SK-N-DZ (cell line): Measurements from ENCODE around the gene REXO4. TPM values are rescaled to one million over a fixed set of nuclear protein-coding genes. Genes with fewer than 3 reads are reported as not detected.

Experiments
- DNase-seq: peaks from one replicate; pipeline ENCODE4 v3.0.0-alpha.2; 2015; ENCODE audit warnings: low spot score
- polyA plus RNA-seq, 2 experiments: library from polyadenylated mRNA; depleted of rRNA; stranded (reverse); fragments of >200 nt; gene quantifications; 2 replicates each; pipeline ENCODE4 v1.2.3, GENCODE V29; 2014

Gene REXO4, protein sequence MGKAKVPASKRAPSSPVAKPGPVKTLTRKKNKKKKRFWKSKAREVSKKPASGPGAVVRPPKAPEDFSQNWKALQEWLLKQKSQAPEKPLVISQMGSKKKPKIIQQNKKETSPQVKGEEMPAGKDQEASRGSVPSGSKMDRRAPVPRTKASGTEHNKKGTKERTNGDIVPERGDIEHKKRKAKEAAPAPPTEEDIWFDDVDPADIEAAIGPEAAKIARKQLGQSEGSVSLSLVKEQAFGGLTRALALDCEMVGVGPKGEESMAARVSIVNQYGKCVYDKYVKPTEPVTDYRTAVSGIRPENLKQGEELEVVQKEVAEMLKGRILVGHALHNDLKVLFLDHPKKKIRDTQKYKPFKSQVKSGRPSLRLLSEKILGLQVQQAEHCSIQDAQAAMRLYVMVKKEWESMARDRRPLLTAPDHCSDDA
- 17.9 and 21.2 TPM in 2 replicates for polyA plus RNA-seq (2014; cell fraction: cytosol; rRNA removed)
- 14.0 and 14.5 TPM in 2 replicates for polyA plus RNA-seq (2014; cell fraction: nucleus; rRNA removed)

DNA sequence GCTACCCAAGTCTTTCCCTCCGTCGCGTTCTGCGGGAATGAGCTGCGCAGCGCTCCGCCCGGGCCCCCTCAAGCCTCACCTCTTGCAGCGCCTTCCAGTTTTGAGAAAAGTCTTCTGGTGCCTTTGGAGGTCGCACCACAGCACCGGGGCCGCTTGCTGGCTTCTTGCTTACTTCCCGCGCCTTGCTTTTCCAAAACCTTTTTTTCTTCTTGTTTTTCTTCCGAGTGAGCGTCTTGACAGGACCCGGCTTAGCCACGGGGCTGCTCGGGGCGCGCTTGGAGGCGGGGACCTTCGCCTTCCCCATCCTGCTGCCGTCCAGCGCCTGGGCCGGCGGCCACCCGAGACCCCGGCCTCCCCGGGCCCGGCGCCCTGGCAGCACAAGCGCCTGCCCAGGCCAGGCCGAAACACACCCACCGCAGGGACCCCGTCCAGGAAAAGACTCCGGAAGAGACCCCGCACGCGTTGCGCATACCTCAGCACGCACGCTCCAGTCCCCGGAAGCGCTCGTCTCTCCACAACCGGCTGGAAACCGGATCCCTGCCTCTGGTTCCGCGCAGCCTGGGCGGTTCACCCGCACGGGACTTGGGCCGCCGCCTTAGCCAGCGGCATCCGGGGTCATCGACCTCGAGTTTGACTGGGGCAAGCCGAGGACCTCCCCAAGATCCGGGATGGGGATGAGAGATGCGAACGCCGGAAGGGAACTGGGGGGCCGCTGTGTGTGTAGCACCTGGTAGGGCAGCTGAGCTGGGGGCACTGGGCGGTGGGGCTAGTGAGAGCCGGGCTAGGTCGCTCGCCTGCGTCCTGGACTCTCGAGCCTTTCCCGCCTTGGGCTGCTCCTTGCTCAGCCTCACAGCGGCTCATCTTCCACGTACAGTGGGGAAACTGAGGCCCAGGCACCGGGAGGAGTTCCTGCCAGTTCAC lies at the start of gene REXO4:
REXO4 (minus strand) TSS at position 470 of the 921 bp plus-strand sequence; CDS start at position 304, 166 bp downstream.
- peak; percentile 95 for DNase-seq

DNA sequence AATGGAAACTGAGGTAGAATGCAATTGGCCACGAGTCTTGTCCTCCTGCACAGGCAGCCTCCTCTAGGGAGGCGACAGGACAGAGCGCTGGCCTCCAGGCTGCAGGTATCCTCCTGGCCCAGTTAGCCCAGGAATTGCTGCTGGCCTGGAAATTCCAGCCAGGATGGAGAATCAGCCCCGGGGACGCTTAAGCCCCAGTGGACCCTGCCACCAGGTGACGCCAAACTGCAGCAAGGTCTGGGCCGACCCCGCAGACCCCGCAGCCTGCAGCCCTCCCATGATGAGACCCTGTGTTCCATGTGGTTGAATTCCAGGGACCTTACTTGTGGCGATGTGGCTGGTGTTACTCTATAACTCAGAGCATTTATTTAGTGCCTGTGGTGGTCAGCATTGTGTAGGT lies 49.3 kb upstream of the REXO4 start:
- DNase-seq: no peak

DNA sequence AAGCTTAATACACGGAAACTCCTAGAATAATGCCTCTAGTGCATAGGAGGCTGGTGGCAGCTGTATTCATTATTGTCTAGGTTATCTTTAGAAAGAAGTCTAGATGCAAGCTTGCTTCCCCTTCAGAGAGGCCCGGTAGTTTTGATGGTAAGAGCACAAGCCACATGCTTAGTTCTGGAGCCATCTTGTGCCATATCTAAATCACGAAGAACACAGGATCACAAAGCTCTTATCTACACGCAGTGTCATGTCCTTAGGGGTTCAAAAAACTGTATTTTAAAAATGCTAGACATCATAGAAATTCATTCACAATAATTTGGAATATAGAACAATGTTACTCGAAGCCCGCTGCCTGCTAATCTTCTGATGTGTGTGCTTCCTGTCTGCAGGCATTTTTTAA lies 48.2 kb upstream of the REXO4 start:
- DNase-seq: no peak

DNA sequence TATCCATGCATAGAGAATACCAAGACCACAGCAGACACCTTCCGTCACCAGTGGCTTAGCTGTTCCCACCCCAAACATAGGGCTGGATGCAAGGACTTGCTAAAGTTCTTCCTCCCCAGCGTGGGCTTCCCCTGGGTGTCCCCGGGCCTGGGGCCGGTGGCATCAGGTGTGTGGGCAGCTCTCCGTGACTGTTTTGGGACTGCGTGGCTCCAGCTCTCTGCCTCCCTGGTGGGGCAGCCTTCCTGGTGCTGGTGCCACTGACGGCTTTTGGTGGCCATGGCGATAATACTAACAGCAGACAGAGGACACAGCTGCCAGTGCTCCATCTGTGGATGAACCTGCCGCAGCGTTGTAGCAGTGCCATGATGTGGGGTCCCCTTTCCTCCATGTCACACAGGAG lies 46.8 kb upstream of the REXO4 start:
- DNase-seq: no peak

DNA sequence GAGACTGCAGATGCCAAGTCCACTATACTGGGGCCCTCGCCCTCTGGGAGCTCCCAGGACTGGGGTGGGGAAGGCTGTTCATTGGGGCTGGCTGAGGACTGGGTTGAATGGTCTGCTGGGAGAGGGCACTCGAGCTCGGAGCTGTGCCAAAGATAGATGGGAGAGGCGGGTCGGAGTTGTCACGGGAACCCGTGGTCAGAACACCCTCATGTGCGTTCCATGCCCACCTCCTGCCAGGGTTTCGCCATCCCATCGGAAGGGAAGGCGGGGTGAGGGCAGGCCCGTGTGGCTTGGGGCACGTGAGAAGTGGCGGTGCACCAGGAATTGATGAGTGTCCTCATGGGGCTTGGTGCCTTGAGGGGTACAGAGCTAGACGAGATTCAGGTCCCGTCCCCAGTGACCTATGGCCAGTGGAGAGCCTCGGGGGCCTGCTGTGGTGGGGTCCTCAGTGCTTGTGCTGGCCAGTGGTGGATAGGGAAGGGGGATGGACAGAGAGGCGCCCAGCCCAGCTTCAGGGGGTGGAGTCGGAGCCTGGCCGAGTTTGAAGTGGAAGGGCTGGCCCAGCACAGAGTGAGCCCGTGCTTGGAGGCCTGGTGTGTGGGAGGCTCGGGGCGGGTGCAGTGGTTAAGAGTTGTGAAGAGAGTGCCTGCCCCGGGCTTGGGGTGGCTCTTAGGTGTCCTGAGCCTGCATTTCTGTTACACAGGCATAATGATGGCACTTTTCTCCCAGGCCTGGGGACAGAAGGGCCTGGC lies 46.2 kb upstream of the REXO4 start:
- no peak for DNase-seq

DNA sequence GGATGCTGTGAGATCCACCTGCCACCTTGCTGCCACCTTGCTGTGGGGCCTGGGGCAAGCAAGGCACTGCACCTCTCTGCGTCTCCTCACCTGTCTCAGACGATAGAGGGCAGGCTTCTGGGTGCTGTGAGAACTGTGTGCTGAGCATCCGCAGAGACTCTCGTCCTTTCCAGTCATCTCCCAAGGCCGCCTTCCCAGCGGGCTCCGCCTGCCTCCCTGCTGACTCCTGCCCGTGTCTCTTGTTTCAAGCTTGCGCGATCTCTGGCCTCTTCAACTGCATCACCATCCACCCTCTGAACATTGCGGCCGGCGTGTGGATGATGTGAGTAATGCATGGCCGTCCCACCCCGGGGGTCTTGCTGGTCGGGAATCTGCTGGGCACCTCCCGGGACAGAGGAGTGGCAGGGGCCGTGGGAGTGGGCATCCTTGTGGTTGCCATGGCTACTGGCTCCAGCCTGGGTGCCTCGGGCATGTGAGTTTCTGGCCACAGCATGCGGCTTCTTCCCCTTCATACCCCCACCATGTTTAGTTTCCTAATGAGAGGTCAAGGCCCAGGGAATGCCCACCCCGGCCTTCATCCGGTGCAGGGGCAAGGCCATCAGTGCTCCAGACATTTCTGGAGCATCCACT lies 45.5 kb upstream of the REXO4 start:
- DNase-seq: no peak

DNA sequence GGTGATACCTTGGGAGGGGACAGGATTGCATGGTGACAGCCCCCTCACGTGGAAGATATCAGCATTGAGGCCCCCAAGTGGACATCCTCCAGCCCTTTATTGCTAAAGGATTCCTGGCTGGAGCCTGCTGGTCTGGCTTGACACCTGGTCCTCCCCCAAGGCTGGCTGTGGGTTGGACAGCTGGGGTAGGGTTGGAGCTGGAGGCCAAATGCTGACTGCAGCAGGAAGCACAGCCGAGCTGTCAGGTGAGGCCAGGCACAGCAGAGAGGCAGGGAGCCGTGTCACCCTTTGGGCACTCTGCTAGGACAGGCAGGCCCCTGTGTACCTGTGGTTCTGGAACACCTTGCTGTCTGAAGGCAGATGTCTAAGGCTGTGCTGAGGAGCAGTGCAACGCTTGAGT lies 44.2 kb upstream of the REXO4 start:
- no peak for DNase-seq

DNA sequence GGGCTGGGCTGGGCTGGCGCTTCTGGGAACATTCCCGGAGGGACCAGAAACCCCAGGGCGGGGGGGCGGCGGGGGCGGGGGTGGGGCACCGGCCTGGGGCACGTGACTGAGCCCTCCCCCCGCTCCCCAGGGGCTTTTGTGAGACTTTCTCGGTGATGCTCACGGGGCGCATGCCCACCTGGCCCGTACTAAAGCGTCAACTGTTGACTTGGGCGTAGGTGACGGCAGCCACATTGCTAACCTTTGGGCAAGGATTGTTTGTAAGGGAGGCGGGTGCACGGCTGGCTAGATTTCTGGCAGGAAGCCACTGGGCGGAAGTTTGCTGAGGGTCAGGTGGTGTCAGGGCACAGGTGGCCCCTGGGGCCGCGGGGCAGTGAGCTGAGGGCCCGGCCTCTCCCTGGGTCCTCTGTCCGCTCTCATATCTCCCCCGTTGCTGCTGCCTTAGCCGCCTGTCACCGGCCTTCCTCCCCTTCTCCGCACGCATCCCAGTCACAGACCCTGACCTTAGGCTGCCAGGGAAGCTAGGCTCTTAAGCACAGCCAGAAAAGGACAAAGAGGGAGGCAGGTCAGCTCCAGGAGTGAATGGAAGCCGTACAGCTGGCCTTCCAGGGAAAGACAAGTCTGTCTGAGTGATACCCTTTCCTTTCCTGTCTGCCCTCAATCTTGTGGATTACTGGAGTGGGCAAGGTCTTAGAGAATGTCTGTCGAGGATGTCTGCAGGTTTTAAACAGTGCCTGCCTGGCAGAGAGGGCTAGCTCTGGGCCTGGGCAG lies 42.8 kb upstream of the REXO4 start:
- peak; percentile 62 for DNase-seq

DNA sequence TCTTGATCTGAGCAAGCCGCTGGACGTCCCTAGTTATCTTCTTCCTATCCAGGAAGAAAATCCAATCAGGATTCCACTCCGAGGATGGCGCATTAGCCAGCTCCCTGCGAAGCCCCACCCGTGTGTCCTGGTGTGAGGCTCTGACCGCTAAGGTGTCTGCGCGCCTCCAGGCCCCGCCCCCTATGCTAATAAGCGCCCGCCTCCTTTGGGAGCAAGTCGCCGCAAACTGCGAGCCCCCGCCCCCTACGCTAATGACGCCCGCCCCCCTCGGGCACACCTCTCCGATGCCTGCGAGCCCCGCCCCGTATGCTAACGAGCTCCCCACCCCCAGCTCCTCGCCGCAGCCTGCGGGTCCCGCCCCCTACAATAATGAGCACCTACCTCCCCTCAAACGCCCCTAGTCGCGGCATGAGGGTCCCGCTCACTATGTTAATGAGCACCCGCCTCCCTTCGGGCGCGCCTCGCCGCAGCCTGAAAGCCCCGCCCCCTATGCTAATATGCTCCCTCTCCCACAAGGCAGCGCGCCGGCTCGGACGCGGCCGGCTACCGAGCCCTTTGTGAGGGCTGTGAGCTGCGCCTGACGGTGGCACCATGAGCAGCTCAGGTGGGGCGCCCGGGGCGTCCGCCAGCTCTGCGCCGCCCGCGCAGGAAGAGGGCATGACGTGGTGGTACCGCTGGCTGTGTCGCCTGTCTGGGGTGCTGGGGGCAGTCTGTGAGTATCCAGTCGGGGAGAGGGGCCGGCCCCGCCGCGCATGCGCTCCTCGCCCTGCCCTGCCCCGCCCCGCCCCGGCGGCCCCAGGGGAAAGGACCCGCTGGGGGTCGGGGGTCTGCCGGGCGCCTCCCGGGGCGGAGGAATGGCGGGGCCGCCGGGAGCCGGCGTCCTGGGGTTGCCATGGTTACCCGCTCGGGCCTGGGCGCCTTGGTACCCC lies 41.9 kb upstream of the REXO4 start, which contains the start of gene CACFD1:
CACFD1 (plus strand) TSS at position 503 of the 929 bp plus-strand sequence; CDS start at position 592, 89 bp downstream.
- peak; percentile 98 for DNase-seq

DNA sequence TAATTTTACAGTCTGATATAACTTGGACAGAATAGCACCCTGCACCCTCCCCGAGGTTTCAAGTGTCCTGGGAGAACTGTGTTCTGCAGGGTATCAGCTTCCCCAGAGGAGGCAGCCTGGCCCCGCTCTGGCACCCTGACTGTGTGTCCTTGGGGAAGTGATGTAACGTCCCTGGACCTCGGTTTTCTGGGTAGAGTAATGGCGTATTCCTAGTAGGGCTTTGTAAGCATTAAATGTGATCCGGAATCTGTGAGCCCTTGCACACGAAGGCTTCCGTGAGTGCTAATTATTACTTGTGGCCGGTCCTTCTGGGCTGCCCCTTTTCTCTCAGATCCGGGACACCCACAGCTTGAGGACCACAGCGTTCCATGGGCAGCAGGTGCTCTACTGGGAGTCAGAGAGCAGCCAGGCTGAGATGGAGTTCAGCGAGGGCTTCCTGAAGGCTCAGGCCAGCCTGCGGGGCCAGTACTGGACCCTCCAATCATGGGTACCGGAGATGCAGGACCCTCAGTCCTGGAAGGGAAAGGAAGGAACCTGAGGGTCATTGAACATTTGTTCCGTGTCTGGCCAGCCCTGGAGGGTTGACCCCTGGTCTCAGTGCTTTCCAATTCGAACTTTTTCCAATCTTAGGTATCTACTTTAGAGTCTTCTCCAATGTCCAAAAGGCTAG lies 41.0 kb upstream of the REXO4 start:
- peak; percentile 34 for DNase-seq

DNA sequence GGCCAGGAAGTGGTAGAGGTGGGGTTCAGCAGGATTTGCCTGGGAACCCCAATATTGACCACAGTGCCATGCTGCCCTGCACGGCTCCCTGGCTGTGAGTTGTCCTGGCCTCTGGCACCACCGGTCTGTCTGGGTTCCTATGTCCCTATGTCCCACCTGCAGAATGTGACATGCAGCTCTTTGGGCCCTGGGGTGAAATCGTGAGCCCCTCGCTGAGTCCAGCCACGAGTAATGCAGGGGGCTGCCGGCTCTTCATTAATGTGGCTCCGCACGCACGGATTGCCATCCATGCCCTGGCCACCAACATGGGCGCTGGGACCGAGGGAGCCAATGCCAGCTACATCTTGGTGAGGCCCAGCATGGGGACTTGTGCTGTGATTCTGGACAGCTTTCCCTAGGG lies 39.9 kb upstream of the REXO4 start:
- DNase-seq: no peak

DNA sequence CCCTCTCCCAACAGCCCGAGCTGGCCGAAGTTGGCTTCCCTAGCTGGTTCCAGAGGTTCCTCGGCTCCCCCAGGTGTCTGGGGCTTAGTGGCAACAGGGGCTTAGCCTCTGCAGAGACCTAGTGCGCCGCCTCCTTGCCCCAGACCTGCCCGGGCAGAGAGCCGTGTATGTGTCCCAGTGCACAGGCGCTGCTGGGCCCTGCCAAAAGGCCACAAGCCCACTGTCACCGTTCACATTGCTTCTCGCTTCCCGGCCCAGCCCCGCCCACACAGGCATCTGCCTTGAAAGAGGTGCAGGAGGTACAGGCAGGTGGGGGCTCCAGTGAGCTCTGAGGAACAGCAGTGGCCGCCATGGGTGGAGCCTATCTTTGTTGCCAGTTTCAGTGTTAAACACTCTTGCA lies 39.4 kb upstream of the REXO4 start:
- no peak for DNase-seq

DNA sequence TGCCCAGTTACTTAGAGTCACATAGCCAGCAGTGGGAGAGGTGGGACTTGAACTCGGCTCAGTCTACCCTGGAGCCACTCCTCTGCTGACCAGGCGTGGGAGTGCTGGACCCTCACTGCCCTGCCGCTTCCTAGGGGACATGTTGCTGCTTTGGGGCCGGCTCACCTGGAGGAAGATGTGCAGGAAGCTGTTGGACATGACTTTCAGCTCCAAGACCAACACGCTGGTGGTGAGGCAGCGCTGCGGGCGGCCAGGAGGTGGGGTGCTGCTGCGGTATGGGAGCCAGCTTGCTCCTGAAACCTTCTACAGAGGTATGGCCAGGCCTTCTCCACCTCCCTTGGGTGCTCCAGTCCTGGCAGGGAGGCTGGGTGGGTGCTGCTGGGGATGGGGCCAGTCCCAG lies 38.6 kb upstream of the REXO4 start:
- DNase-seq: no peak

DNA sequence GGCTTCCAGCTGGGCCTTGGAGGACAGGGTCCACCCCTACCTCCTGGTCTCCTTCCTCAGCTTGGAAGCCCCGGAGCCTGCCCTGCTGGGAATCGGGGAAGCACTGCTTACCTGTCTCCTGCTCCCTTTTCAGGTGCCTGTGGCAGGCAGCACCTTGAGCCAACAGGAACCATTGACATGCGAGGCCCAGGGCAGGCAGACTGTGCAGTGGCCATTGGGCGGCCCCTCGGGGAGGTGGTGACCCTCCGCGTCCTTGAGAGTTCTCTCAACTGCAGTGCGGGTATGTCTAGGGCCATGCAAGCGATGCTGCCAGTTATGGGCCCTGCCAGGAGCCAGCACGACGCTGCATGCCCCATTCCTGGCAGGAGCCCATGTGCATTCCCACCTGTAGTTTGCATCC lies 38.1 kb upstream of the REXO4 start:
- no peak for DNase-seq

DNA sequence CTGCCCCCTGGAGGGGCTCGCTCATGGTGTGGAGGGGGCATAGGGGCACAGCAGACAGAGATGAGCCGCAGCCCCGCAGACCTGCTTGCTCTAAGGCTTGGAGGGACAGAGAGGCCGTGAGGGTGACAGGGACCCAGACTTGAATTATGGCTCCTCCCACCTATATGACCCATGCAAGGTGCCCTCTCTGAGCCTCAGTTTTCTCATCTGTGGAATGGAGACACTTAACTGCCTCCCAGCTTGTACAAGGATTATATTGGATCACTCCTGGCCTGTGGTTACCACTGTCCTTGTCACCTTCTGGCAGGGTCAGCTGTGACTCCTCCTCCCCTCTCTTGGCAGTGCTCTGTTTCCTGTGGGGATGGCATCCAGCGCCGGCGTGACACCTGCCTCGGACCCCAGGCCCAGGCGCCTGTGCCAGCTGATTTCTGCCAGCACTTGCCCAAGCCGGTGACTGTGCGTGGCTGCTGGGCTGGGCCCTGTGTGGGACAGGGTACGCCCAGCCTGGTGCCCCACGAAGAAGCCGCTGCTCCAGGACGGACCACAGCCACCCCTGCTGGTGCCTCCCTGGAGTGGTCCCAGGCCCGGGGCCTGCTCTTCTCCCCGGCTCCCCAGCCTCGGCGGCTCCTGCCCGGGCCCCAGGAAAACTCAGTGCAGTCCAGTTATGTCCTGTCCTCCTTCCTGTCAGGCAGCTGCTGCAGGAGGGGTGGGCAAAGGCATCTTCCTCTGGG lies 37.3 kb upstream of the REXO4 start:
- no peak for DNase-seq

DNA sequence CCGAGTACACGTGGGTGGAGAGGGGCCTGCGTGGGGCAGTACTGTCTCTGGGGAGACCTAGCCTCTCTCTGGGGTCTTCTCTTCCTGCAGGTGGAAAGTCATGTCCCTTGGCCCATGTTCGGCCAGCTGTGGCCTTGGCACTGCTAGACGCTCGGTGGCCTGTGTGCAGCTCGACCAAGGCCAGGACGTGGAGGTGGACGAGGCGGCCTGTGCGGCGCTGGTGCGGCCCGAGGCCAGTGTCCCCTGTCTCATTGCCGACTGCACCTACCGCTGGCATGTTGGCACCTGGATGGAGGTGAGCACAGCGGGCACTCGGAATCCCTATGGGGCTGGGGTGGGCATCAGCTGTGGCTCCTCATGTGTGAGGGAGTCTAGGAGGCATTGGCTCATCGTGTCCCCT lies 36.5 kb upstream of the REXO4 start:
- no peak for DNase-seq

DNA sequence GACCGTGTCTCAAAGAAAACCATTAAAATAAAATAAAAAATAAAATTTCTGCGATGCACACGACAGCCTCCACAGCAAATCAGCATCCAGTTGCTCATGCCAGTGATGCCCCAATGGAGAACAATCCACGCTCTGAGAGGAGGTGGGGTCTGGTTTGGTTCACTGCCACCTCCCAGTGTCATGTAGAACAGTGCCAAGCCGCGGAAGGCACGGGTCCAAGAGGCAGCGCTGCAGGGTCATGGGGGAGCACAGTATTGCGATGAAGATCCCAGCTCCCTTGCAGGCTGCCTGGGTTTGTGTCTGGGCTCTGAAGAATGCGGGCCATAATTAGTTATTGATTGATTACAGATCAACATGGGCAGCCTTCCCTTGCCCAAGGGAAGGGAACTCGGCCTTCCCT lies 35.8 kb upstream of the REXO4 start:
- DNase-seq: no peak

DNA sequence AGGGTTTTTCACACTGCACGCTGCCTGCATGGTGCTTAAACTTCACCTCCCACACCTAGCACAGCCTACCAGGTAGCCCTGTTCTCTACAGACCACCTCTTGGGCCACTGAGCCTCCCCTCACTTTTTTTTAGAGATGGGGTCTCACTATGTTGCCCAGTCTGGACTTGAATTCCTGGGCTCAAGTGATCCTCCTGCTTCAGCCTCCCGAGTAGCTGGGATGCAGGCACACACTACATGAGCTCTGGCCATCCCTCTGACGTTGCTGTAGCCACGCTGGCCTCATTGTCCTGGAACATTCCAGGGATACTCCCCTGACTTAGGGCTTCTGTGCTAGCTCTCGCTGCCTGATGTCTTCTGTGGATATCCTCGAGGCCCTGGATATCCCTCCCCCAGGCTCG lies 34.8 kb upstream of the REXO4 start:
- no peak for DNase-seq
